RPMI7951 (cell line): Measurements from ENCODE around the gene RPA3. TPM values are rescaled to one million over a fixed set of nuclear protein-coding genes. Genes with fewer than 3 reads are reported as not detected.
A peak's percentile ranks its signal among the peaks of the same experiment; 100 is the strongest.

Experiments
- DNase-seq: peaks from one replicate; pipeline ENCODE4 v3.0.0-alpha.2; 2012; ENCODE audit warnings: low read depth
- total RNA-seq: library from RNA; depleted of rRNA; stranded (reverse); fragments of >200 nt; shearing (Covaris generic); gene quantifications from 2 replicates; pipeline ENCODE4 v1.2.3, GENCODE V29; 2014; rRNA removed

RPA3 gene
- total RNA-seq, 1 experiment from 2014 or later, result 175 TPM

GRCh38 chr7:7607010-7607409, 111.4 kb downstream of the RPA3 start:
- DNase-seq, result no peak

- DNase-seq, result no peak
These were observed 122.2 kb downstream of the RPA3 start for GRCh38 chr7:7596176-7596575.

GRCh38 chr7:7595451-7595850, 123.0 kb downstream of the RPA3 start:
- DNase-seq, result peak; percentile 13

Other genes with a start within 250 kb of the RPA3 start
- gene COL28A1, start 182.7 kb downstream of the RPA3 start, total RNA-seq, result under 0.01 TPM in 1 of 2 replicates, not detected in the other
- gene MIOS, start 151.7 kb downstream of the RPA3 start, total RNA-seq, result 32.7 and 33.5 TPM in 2 replicates
- gene UMAD1, start 77.9 kb downstream of the RPA3 start, total RNA-seq, result 21.2 and 24.4 TPM in 2 replicates